Activated CD8-positive, alpha-beta T cell treated with anti-CD3 and anti-CD28 coated beads for 36 hours (primary cell): ENCODE results near the gene AKR1C2. TPM values are rescaled to one million over a fixed set of nuclear protein-coding genes. Genes with fewer than 3 reads are reported as not detected.
"Not testable (repeated sequence)": the region's sequence is repeated elsewhere in the genome, so short reads cannot be mapped to it uniquely, and the experiment has no call there.

Experiments
- ATAC-seq: fragments of 200-7000 bp; cut with Tn5 transposase; one replicate; pipeline ENCODE4 v1.10.0; 2021; ENCODE audit warnings: mild to moderate bottlenecking, moderate library complexity
- CTCF ChIA-PET: fragments of 350-600 bp; sonication (Branson Sonifier 250); formaldehyde crosslinking; loops from one replicate; lab custom pipeline; 2021; ENCODE audit warnings: antibody characterized with exemption; lab: Charles Lee
- POLR2A ChIA-PET: fragments of 350-600 bp; sonication (Branson Sonifier 250); formaldehyde crosslinking; loops from one replicate; lab custom pipeline; 2021; ENCODE audit warnings: antibody characterized with exemption; lab: Charles Lee
- DNase-seq: peaks from one replicate; pipeline ENCODE4 v3.0.0-alpha.2; 2020
- H3K27ac Mint-ChIP-seq: one replicate; pipeline ENCODE4 v1.8.0; 2021; ENCODE audit warnings: mild to moderate bottlenecking, mixed read lengths
- H3K27me3 Mint-ChIP-seq: one replicate; pipeline ENCODE4 v1.8.0; 2021; ENCODE audit warnings: mixed read lengths
- H3K36me3 Mint-ChIP-seq: one replicate; pipeline ENCODE4 v1.8.0; 2021; ENCODE audit warnings: low read depth, mixed read lengths
- H3K4me1 Mint-ChIP-seq: one replicate; pipeline ENCODE4 v1.8.0; 2021; ENCODE audit warnings: low read depth, mixed read lengths
- H3K4me3 Mint-ChIP-seq: one replicate; pipeline ENCODE4 v1.8.0; 2021; ENCODE audit warnings: mild to moderate bottlenecking, moderate library complexity, mixed read lengths
- H3K9me3 Mint-ChIP-seq: one replicate; pipeline ENCODE4 v1.8.0; 2021; ENCODE audit warnings: mixed read lengths
- intact Hi-C: fragments of 100-400 bp; cut with micrococcal nuclease; formaldehyde crosslinking; loops from one replicate; pipeline ENCODE4 v1.10.0; 2022
- total RNA-seq, 2 experiments: library from RNA; stranded (reverse); gene quantifications; one replicate each; pipeline ENCODE4 v1.2.3, GENCODE V29; 2021
- TF ChIP-seq, protein P1 (sequence below): fragments of 200-600 bp; IDR thresholded peaks from one replicate; pipeline ENCODE4 v1.8.0; 2022; ENCODE audit warnings: antibody characterized with exemption, mild to moderate bottlenecking

Gene AKR1C2
- total RNA-seq, 2 experiments from 2014 or later, result not detected

DNA sequence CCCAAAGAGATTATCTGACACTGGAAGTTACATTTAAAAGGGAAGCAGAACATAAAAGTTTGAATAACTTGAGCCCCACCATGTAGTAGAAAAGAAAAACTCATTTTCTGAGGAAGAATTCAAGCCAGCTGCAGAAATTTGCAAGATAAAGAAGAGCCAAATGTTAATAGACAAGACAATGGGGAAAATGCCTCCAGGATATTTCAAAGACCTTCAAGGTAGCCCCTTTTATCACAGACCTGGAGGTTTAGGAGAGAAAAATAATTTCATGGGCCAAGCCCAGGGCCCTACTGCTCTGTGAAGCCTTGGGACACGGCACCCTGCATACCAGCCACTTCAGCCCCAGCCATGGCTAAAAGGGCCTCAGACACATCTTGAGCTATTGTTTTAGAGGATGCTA lies 58.8 kb downstream of the AKR1C2 start:
- Mint-ChIP-seq H3K9me3 (no peaks in the 10 kb centered on the region), H3K27ac (no peak overlapping the region), H3K4me3 (no peak overlapping the region), H3K36me3 (no peaks in the 10 kb centered on the region), H3K27me3 (no peaks in the 10 kb centered on the region), H3K4me1 (no peaks in the 10 kb centered on the region)
- ATAC-seq (no peak), DNase-seq (no peak)
- intact Hi-C loops, result no loop called here
- POLR2A ChIA-PET, result interaction anchor here (0.6 kb wide), 1 partner anchor 372 kb away, joined by 3 read pairs; no protein-coding TSS in a partner anchor
- TF ChIP-seq, protein P1, sequence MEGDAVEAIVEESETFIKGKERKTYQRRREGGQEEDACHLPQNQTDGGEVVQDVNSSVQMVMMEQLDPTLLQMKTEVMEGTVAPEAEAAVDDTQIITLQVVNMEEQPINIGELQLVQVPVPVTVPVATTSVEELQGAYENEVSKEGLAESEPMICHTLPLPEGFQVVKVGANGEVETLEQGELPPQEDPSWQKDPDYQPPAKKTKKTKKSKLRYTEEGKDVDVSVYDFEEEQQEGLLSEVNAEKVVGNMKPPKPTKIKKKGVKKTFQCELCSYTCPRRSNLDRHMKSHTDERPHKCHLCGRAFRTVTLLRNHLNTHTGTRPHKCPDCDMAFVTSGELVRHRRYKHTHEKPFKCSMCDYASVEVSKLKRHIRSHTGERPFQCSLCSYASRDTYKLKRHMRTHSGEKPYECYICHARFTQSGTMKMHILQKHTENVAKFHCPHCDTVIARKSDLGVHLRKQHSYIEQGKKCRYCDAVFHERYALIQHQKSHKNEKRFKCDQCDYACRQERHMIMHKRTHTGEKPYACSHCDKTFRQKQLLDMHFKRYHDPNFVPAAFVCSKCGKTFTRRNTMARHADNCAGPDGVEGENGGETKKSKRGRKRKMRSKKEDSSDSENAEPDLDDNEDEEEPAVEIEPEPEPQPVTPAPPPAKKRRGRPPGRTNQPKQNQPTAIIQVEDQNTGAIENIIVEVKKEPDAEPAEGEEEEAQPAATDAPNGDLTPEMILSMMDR, result no peak
- CTCF ChIA-PET, result no interaction called here

DNA sequence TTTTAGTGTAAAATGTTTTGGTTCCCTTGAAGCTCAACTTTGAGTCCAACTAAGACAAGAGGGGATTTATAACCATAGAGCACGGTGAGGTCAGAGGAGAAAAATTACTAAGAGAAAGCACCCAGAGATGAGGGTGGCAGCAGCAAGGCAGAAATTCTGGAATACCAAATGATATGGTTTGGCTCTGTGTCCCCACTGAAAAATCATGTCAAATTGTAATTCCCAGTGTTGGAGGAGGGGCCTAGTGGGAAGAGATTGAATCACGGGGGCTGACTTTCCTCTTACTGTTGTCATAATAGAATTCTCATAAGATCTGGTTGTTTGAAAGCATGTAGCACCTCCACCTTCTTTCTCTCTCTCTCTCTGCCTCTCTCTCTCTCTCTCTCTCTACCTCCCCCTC lies 59.8 kb downstream of the AKR1C2 start:
- intact Hi-C loops, result no loop called here
- Mint-ChIP-seq H3K4me3 (no peak overlapping the region), H3K27ac (no peak overlapping the region), H3K36me3 (no peaks in the 10 kb centered on the region), H3K4me1 (no peaks in the 10 kb centered on the region), H3K27me3 (no peaks in the 10 kb centered on the region), H3K9me3 (no peaks in the 10 kb centered on the region)
- TF ChIP-seq, protein P1, result no peak
- POLR2A ChIA-PET, result no interaction called here
- CTCF ChIA-PET, result no interaction called here
- DNase-seq (no peak), ATAC-seq (no peak)

DNA sequence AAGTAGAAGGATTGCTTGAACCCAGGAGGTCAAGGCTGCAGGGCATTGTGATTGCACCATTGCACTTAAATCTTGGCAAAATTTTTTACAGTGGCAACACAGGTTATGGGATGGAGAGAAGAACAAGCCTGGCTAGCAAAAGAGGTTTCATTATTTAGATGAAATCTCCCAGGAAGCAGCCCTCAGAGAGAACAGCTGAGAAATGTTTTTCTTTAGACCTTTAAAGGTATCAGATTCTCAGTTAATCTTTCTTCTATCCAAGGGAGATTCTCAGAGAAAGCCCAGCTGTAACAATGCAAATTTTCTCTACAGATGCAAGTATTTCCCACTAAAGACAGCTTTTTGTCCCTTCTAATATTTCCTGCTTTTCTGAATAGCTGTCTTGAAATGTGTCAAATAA lies 60.2 kb downstream of the AKR1C2 start:
- DNase-seq, CTCF ChIA-PET, H3K4me3 Mint-ChIP-seq, intact Hi-C loops, H3K27ac Mint-ChIP-seq, H3K27me3 Mint-ChIP-seq, H3K36me3 Mint-ChIP-seq, POLR2A ChIA-PET, ATAC-seq, H3K4me1 Mint-ChIP-seq, H3K9me3 Mint-ChIP-seq: not testable (repeated sequence)

DNA sequence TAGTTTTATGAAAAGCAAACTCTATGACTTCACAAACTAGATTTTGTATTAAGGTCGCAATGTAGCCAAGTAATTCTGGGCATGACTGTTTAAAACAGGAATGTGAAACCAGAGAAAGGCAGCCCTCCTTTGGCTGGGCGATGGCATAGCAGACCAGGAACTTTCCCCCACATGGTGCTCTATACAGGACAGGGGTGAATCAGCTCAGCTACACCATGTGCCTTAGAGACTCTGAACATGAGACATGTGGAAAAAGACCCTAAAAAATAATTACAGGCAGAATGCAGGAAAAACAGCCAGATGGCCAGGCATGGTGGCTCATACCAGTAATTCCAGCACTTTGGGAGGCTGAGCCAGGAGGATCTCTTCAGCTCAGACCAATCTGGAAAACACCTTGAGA lies 60.7 kb downstream of the AKR1C2 start:
- H3K27ac Mint-ChIP-seq, H3K9me3 Mint-ChIP-seq, ATAC-seq, H3K27me3 Mint-ChIP-seq, DNase-seq, CTCF ChIA-PET, H3K4me1 Mint-ChIP-seq, intact Hi-C loops, H3K4me3 Mint-ChIP-seq, H3K36me3 Mint-ChIP-seq: not testable (repeated sequence)
- POLR2A ChIA-PET, result interaction anchor here (0.6 kb wide), 1 partner anchor 479 kb away, joined by 3 read pairs; no protein-coding TSS in a partner anchor

DNA sequence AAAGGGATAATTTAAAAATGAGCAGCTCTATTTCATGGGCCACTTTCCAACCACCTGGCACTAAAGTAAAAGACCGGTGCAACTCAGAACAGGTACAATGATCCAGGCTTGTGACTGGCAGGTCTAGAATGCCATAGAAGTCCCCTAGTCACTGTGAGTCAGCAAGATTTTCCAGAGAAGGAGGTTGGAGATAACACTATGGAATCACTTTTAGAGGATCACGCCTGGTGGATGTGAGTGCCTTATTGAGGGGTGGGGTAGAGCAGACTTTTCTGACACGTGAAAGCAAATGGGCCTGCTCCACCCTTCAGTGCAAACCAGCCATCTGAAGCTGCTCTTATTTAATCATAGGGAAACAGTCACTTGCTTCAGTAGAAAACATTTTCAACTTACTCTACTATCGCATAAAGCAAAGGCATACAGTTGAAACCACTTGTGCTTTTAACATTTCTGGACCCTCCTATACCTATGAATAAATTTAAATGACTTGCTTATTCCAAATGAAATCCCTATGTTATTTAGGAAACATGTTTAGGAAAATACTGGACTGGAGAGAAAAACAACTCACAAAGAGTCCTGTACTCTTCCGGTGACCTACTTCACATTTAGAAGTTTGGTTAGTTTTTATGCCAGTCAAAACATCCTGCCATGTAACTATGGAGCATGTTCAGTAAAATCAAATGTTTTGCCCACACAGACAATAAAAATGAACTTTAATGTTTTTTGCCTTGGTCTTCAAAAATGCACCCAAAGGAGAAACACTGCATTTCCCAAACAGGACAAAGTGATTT lies 61.9 kb downstream of the AKR1C2 start:
- intact Hi-C loops, result no loop called here
- ChIA-PET CTCF (no interaction called here), POLR2A (no interaction called here)
- DNase-seq, result no peak
- H3K27me3 Mint-ChIP-seq, result no peaks in the 10 kb centered on the region
- H3K4me1 Mint-ChIP-seq, result no peaks in the 10 kb centered on the region
- H3K9me3 Mint-ChIP-seq, result no peaks in the 10 kb centered on the region
- ATAC-seq, result no peak
- no peak overlapping the region for H3K27ac Mint-ChIP-seq
- H3K36me3 Mint-ChIP-seq, result no peaks in the 10 kb centered on the region
- H3K4me3 Mint-ChIP-seq, result no peak overlapping the region
- TF ChIP-seq, protein P1, result no peak

DNA sequence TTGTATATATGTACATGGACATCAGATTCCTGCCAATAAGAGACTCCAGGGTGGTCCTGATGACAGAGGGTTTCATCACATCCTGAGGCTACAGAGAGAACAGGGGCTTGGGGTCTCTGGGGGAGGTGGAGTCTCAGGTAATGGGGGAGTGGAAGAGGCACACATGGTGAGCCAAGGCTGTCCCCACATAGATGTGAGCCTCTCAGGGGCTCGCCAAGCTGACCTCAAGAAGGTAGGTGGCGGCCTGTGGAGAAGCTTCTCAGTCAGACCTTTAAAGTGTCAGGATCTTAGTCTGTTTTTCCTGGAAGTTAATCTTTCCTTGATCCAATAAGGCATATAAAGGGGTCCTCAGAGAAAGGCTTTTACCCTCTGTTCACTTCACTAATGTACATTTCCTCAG lies 62.7 kb downstream of the AKR1C2 start:
- H3K27me3 Mint-ChIP-seq, H3K4me1 Mint-ChIP-seq, H3K27ac Mint-ChIP-seq, H3K36me3 Mint-ChIP-seq, DNase-seq, ATAC-seq, H3K9me3 Mint-ChIP-seq, POLR2A ChIA-PET, intact Hi-C loops, H3K4me3 Mint-ChIP-seq, CTCF ChIA-PET: not testable (repeated sequence)

DNA sequence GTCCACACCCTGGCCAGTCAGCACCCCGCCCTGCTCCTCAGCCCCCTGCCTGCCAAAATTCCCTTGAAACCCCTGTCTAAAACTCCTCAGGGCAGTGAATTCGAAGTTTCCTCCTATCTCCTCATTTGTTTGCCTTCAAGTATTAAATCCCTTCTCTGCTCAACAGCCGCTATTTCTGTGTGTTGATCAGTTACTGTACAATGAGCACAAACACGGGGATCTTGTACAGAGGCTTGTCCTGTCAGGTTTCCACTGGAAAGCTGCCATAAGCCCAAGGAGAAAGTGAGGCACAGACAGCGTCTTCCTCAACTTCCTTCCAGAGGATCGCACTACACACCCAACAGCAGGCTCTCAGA lies 63.6 kb downstream of the AKR1C2 start:
- H3K4me1 Mint-ChIP-seq, ATAC-seq, H3K27me3 Mint-ChIP-seq, H3K27ac Mint-ChIP-seq, H3K4me3 Mint-ChIP-seq, POLR2A ChIA-PET, H3K36me3 Mint-ChIP-seq, DNase-seq, H3K9me3 Mint-ChIP-seq, intact Hi-C loops: not testable (repeated sequence)
- CTCF ChIA-PET, result interaction anchor here (1.5 kb wide), 1 partner anchor 90 kb away, joined by 5 read pairs; no protein-coding TSS in a partner anchor
